Kidney (tissue), 14 donors: ENCODE measurements around the gene ALDH16A1. TPM values are rescaled to one million over a fixed set of nuclear protein-coding genes. Genes with fewer than 3 reads are reported as not detected.

Experiments
- DNase-seq, 5 donors: peaks; one replicate each; pipeline ENCODE4 v3.0.0-alpha.2; 2013 to 2020
- FAIRE-seq: peaks from 2 replicates; lab custom pipeline; 2012; peaks lifted over from hg19 to GRCh38; lab: Jason Lieb, UNC
- H3K27ac ChIP-seq, 2 donors: one replicate each; pipeline ENCODE4 v1.7.0; 2013; ENCODE audit warnings: low read depth in 2 of 2, low read length in 2 of 2, inconsistent platforms in 1 of 2
- H3K27me3 ChIP-seq: one replicate; pipeline ENCODE4 v1.7.1; 2013; ENCODE audit warnings: low read length, inconsistent platforms; ENCODE audit not compliant: control insufficient read depth, insufficient read depth
- H3K36me3 ChIP-seq, 3 donors: one replicate each; pipeline versions ENCODE4 v1.7.0 to v1.7.1; 2013; ENCODE audit warnings: low read length in 3 of 3, control low read depth in 1 of 3, inconsistent platforms in 1 of 3; ENCODE audit not compliant: insufficient read depth in 3 of 3, control insufficient read depth in 2 of 3
- H3K4me1 ChIP-seq, 3 donors: one replicate each; pipeline versions ENCODE4 v1.7.0 to v1.7.1; 2013; ENCODE audit warnings: low read length in 3 of 3, inconsistent platforms in 1 of 3, low read depth in 1 of 3; ENCODE audit not compliant: control insufficient read depth in 2 of 3, insufficient read depth in 2 of 3
- H3K4me3 ChIP-seq, 3 donors: one replicate each; pipeline versions ENCODE4 v1.7.0 to v1.8.1; 2013; ENCODE audit warnings: low read length in 3 of 3, control low read depth in 1 of 3, inconsistent platforms in 1 of 3
- H3K9ac ChIP-seq, 3 donors: one replicate each; pipeline versions ENCODE4 v1.7.0 to v1.7.1; 2013; ENCODE audit warnings: low read length in 3 of 3, control low read depth in 1 of 3, inconsistent platforms in 1 of 3
- H3K9me3 ChIP-seq, 3 donors: one replicate each; pipeline versions ENCODE4 v1.7.0 to v1.7.1; 2013; ENCODE audit warnings: low read length in 3 of 3, control low read depth in 1 of 3, inconsistent platforms in 1 of 3; ENCODE audit not compliant: control insufficient read depth in 2 of 3, insufficient read depth in 1 of 3
- intact Hi-C: fragments of 100-400 bp; cut with DNase I; formaldehyde crosslinking; loops from one replicate; pipeline ENCODE4 v1.11.1; 2022
- polyA plus RNA-seq: library from polyadenylated mRNA; stranded (reverse); fragments of 350-450 nt; fragmentation: Illumina TruSeq; extraction: RNeasy Lipid Tissue Mini Kit (QIAGEN cat#74804); gene quantifications from one replicate; pipeline ENCODE4 v1.2.3, GENCODE V29; 2014; ENCODE audit warnings: low read depth, low replicate concordance; ENCODE audit not compliant: insufficient read depth
- total RNA-seq: library from RNA; stranded (reverse); fragmentation: NEBNext Ultra II Directional; extraction: Animal tissue kit (Norgen Biotek cat#: 25700); gene quantifications from one replicate; pipeline ENCODE4 v1.2.1, GENCODE V29; 2021
- TF ChIP-seq, protein P1 (sequence below): IDR thresholded peaks from 3 replicates; pipeline ENCODE4 v1.5.1; 2012; ENCODE audit warnings: mild to moderate bottlenecking, moderate library complexity, borderline replicate concordance; ENCODE audit not compliant: insufficient read depth; ENCODE audit errors: extremely low read depth
- donor health status: control.
- donor health status: control.
- donor health status: control.
- donor health status: control.
- donor health status: control.
- donor health status: DM: yes; HTN: yes; CAD: no.
- donor health status: Normal renal cell carcinoma (clear cell type).

ALDH16A1 gene
- total and polyA plus RNA-seq, 2 donors from 2014 or later, result 26.8 to 31.8 TPM

DNA sequence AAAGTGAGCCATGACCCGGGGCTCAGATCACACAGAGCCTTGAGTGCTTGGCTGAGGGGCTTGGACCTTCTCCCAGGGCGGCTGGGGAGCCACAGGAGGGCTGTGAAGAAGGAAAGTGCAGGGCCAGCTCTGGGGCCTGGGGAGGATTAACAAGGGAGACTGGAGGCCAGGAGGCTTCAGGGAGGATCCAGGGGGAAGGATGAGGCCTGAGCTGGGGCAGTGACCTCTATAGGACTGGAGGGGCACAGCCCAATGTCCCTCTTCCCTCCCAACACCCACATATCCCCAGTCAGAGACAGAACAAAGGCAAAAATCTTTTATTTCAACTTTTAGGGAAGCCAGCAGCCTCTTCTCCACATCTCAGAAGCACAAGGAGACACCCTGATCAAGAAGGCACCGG lies 7.0 kb upstream of the ALDH16A1 start:
- H3K36me3 ChIP-seq, result peaks cover 0 to 4% (median 2%) of the 10 kb centered on the region in 3 donors
- intact Hi-C loops, result loop anchor here (10.0 kb wide), 1 partner anchor 51 kb away; no protein-coding TSS in a partner anchor
- H3K4me3 ChIP-seq, result no peak overlapping the region
- no peak overlapping the region for H3K9ac ChIP-seq
- TF ChIP-seq, protein P1, sequence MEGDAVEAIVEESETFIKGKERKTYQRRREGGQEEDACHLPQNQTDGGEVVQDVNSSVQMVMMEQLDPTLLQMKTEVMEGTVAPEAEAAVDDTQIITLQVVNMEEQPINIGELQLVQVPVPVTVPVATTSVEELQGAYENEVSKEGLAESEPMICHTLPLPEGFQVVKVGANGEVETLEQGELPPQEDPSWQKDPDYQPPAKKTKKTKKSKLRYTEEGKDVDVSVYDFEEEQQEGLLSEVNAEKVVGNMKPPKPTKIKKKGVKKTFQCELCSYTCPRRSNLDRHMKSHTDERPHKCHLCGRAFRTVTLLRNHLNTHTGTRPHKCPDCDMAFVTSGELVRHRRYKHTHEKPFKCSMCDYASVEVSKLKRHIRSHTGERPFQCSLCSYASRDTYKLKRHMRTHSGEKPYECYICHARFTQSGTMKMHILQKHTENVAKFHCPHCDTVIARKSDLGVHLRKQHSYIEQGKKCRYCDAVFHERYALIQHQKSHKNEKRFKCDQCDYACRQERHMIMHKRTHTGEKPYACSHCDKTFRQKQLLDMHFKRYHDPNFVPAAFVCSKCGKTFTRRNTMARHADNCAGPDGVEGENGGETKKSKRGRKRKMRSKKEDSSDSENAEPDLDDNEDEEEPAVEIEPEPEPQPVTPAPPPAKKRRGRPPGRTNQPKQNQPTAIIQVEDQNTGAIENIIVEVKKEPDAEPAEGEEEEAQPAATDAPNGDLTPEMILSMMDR, result no peak
- FAIRE-seq, result no peak
- peaks cover 0 to 6% (median 0%) of the 10 kb centered on the region in 3 donors for H3K4me1 ChIP-seq
- H3K9me3 ChIP-seq, result no peaks in the 10 kb centered on the region
- H3K27ac ChIP-seq, result no peak overlapping the region
- no peak for DNase-seq
- H3K27me3 ChIP-seq, result peaks cover 7% of the 10 kb centered on the region

DNA sequence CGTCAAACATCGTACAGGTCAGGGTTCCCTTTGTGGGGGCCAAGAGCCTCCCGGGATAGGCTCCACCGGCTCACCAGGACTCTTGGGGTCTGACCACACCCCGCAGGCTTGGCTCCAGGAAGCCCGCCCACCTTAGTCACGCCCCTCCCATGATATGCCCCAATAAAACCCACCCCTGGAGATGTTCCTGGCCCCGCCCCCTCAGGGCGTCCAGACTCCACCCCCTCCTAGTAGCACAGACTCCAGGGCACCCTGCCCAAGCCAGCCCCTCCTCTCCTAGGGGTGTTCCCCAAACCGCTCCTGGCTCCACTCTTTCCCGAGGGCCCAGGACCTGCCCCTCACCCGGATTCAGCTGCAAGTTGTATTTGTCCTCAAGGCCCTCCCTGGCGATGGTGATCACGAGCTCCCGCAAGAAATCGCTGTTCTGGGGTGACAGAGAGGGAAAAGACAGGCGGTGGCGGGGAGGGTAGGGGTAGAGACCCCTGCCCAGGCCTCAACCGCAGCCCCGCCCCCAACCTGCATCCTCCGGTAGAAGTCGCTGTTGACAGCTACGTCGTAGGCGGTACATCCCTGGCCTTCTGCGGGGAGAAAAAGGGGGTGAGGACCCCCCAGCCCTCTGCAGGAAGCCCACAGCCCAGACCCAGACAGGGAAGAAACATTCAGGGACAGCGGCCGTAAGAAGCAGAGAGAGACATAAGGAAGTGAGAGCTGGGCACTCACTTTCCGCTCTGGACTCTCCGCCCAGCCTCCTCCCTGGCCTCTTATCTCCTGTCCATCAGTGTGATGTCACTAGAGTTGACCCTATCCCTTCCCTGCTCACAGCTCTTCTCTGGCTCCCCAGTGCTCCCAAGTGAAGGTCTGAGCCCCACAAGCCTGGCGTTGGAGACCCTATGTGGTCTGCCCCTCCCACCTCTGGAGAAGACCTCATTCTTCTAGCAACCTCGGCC lies 5.3 kb upstream of the ALDH16A1 start:
- DNase-seq (peak in 1 of 5 donors; percentile 36), FAIRE-seq (no peak)
- Histone ChIP-seq H3K36me3 (peaks cover 0 to 4% (median 2%) of the 10 kb centered on the region in 3 donors), H3K9me3 (no peaks in the 10 kb centered on the region), H3K4me3 (no peak overlapping the region), H3K4me1 (peaks cover 0 to 6% (median 3%) of the 10 kb centered on the region in 3 donors), H3K9ac (no peak overlapping the region), H3K27ac (no peak overlapping the region), H3K27me3 (no peaks in the 10 kb centered on the region)
- intact Hi-C loops, result loop anchor here (10.0 kb wide), 1 partner anchor 53 kb away; no protein-coding TSS in a partner anchor
- TF ChIP-seq, protein P1, result no peak

DNA sequence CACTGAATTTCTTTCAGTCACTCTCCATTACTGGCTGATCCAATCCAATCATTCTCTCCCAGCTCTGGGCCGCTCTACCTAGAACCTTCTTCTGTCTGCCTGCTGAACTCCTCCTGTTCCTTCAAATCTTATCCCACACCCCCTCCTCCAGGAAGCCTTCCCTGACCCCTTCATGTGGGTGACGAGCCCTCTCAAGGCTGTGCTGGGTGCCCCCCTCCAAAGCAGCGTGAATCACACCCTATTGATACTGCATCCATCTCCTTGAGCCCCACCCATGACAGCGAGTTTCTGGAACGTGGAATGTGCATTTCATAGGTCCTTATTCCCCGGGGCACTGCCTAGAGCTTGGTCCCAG lies 4.6 kb upstream of the ALDH16A1 start:
- Histone ChIP-seq H3K9me3 (no peaks in the 10 kb centered on the region), H3K4me1 (peaks cover 0 to 6% (median 3%) of the 10 kb centered on the region in 3 donors), H3K9ac (no peak overlapping the region), H3K27ac (no peak overlapping the region), H3K36me3 (peaks cover 0 to 4% (median 2%) of the 10 kb centered on the region in 3 donors), H3K4me3 (no peak overlapping the region), H3K27me3 (no peaks in the 10 kb centered on the region)
- intact Hi-C loops, result loop anchor here (10.0 kb wide), 1 partner anchor 54 kb away; no protein-coding TSS in a partner anchor
- FAIRE-seq (no peak), DNase-seq (no peak)
- TF ChIP-seq, protein P1, result no peak
